ENCODE results near the gene PRTN3.

Gene PRTN3

DNA sequence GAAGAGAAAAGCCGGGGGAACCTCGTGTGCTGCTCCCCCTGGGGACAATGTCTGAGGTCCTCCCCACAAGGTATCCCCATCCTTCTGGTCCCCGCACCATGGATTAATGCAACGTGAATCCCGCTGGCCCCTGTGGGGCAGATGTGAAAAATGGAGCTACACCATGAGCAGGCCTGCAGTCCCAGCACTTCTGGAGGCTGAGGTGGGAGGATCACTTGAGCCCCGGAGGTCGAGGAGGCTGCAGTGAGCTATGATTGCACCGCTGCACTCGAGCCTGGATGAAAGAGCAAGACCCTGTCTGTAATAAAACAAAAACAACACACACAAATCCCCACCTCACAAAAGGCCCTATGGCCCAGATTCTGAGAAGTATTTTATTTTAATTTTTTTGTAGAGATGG is 17.5 kb downstream of the PRTN3 start:
- DNase-seq (no peak), ATAC-seq (no peak)
- H3K36me3 Mint-ChIP-seq (ENCODE audit: low read depth): no peaks in the 10 kb centered on the region
- no peaks in the 10 kb centered on the region for H3K9me3 Mint-ChIP-seq
- no peak overlapping the region for H3K27ac Mint-ChIP-seq
- peaks cover 14% of the 10 kb centered on the region for H3K27me3 Mint-ChIP-seq
- H3K4me3 Mint-ChIP-seq: no peak overlapping the region
- peaks cover 7% of the 10 kb centered on the region for H3K4me1 Mint-ChIP-seq

DNA sequence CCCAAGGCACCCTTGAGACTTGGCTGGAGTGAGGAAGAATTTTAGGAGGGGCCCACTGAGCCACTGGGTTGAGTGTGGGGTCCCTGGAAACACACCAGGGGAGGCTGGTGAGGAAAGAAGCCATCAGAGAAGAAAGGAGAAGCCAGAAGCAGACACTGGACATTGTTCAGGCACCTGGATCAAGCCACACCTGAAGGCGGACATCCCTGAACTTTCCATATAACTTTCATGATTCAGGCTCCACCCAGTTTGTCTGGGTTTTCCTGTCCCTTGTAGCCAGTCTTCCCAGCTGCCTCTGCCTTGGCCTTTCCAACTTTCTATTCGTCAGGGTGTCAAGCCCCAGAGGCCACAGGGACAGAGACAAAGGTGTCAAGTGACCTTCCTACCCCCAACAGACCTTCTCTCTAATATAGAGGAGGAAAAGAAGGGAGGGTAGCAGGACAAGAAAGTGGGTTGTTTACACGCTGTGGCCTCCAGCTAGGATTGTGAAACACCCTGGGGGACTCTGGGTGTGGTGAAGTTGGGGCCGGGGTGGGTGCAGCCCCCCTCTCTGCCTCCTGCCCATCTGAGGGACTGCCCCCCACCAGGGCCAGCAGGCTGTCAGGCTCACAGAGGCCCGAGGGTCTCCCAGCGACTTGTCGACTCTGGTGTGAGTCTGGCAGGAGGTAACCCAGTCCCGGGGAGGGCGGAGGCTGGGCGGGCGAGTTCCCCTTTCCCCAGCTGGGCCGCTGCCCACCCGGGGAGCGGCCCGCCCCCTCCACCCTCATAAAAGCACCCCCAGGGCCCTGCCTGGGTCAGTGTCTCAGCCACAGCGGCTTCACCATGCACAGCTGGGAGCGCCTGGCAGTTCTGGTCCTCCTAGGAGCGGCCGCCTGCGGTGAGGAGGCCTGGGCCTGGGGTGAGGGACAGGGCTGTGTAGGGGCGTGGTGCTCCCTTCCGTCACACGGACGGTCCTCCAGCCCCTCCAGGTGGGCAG is 18.4 kb downstream of the PRTN3 start, which contains the start of gene CFD:
TSS of gene CFD (plus strand) at position 797 of the 976 bp plus-strand sequence. CDS start at position 823, 26 bp downstream.
- no peak for ATAC-seq
- H3K4me1 Mint-ChIP-seq: peaks cover 12% of the 10 kb centered on the region
- peaks cover 14% of the 10 kb centered on the region for H3K27me3 Mint-ChIP-seq
- H3K4me3 Mint-ChIP-seq: no peak within 1 kb of the TSS
- no peak within 1 kb of the TSS for H3K27ac Mint-ChIP-seq
- peaks cover 1% of the 10 kb centered on the region for H3K36me3 Mint-ChIP-seq (ENCODE audit: low read depth)
- DNase-seq: no peak
- H3K9me3 Mint-ChIP-seq: no peaks in the 10 kb centered on the region

DNA sequence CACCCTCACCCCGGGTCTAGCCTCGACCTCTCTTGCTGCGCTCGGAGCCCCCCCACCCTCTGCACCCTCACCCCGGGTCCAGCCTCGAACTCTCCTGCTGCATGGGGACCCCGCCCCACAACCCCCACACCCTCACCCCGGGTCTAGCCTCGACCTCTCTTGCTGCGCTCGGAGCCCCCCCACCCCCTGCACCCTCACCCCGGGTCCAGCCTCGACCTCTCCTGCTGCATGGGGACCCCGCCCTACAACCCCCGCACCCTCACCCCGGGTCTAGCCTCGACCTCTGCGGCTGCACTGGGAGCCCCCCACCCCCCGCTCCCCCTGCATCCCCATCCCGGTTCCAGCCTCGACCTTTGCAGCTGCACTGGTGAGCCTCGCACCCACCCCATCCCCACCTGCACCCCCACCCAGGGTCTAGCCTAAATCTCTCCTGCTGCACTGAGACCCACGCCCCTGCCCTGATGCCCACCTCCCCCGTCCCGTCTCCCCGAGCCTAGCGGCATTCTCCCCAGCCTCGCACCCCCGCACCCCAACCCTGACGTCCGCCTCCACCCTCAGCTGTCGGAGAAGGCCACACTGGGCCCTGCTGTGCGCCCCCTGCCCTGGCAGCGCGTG is 20.4 kb downstream of the PRTN3 start:
- Mint-ChIP-seq H3K9me3 (no peaks in the 10 kb centered on the region), H3K27ac (no peak overlapping the region), H3K36me3 (ENCODE audit: low read depth) (peaks cover 1% of the 10 kb centered on the region), H3K4me1 (peaks cover 12% of the 10 kb centered on the region), H3K27me3 (peaks cover 14% of the 10 kb centered on the region), H3K4me3 (no peak overlapping the region)
- ATAC-seq (no peak), DNase-seq (no peak)

DNA sequence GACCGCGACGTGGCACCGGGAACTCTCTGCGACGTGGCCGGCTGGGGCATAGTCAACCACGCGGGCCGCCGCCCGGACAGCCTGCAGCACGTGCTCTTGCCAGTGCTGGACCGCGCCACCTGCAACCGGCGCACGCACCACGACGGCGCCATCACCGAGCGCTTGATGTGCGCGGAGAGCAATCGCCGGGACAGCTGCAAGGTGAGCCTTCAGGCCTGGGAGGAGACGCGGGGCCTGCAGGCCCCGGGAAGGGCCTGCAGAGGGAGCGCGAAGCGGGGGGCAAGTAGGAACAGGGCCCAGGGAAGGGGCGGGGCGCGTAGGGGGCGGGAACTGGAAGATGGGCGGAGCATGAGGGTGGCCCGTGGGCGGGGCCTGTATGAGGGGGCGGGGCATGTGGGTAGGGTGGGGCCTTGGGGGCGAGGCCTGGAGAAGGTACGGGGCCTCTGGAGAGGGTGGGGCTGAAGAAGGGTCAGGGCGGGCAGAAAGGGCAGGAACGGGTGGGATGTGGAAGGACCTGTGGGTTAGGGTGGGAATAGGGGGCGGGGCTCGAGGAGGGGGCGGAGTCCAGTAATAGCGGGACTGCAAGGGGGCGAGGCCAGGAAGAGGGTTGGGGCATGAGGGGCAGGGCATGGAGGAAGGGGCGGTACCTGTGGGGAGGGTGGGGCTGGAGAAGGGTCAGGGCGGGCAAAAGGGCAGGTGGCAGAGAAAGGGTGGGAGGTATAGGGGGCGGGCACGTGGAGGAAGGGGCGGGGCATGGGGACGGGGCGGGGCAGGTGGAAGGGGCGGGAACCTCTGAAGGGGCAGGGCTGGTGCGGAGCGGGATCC is 21.2 kb downstream of the PRTN3 start:
- Mint-ChIP-seq H3K36me3 (ENCODE audit: low read depth) (peaks cover 1% of the 10 kb centered on the region), H3K27ac (no peak overlapping the region), H3K4me3 (no peak overlapping the region), H3K27me3 (peaks cover 14% of the 10 kb centered on the region), H3K9me3 (no peaks in the 10 kb centered on the region), H3K4me1 (peaks cover 12% of the 10 kb centered on the region)
- DNase-seq (peak; percentile 76), ATAC-seq (peak; percentile 20)

DNA sequence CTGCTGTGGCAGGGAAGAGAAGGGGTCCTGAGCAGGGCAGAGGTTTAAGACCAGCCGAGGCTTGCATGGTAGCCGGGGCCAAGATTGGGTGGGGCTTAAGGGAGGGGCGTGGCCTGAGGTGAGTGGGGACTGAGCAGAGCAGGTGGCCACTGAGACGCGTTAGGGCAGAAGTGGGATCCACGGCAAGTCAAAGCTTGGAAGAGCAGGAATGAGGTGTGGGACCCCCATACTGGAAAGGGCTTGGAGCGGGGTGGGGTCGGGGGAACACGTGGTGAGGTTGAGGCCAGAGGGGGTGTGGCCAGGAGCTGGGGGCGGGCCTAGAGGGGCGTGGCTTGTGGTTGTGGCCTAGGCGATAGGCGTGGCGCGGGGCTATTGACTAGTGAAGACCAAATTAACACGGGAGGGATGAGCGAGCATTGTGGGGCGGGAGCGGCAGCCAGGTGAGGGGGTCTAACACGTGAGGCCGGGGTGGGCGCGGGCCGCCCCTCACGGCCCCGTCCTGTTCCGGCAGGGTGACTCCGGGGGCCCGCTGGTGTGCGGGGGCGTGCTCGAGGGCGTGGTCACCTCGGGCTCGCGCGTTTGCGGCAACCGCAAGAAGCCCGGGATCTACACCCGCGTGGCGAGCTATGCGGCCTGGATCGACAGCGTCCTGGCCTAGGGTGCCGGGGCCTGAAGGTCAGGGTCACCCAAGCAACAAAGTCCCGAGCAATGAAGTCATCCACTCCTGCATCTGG is 21.9 kb downstream of the PRTN3 start:
- Mint-ChIP-seq H3K4me3 (peak overlapping the region; percentile 48), H3K36me3 (ENCODE audit: low read depth) (peaks cover 4% of the 10 kb centered on the region), H3K27ac (no peak overlapping the region), H3K4me1 (peaks cover 12% of the 10 kb centered on the region), H3K27me3 (peaks cover 14% of the 10 kb centered on the region), H3K9me3 (no peaks in the 10 kb centered on the region)
- ATAC-seq (peak; percentile 26), DNase-seq (peak; percentile 79)

DNA sequence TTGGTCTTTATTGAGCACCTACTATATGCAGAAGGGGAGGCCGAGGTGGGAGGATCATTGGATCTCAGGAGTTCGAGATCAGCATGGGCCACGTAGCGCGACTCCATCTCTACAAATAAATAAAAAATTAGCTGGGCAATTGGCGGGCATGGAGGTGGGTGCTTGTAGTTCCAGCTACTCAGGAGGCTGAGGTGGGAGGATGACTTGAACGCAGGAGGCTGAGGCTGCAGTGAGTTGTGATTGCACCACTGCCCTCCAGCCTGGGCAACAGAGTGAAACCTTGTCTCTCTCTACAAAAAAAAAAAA is 22.5 kb downstream of the PRTN3 start:
- Mint-ChIP-seq H3K27me3 (peaks cover 13% of the 10 kb centered on the region), H3K4me3 (peak overlapping the region; percentile 54), H3K4me1 (peaks cover 12% of the 10 kb centered on the region), H3K27ac (no peak overlapping the region), H3K36me3 (ENCODE audit: low read depth) (peaks cover 4% of the 10 kb centered on the region), H3K9me3 (no peaks in the 10 kb centered on the region)
- ATAC-seq (no peak), DNase-seq (no peak)

DNA sequence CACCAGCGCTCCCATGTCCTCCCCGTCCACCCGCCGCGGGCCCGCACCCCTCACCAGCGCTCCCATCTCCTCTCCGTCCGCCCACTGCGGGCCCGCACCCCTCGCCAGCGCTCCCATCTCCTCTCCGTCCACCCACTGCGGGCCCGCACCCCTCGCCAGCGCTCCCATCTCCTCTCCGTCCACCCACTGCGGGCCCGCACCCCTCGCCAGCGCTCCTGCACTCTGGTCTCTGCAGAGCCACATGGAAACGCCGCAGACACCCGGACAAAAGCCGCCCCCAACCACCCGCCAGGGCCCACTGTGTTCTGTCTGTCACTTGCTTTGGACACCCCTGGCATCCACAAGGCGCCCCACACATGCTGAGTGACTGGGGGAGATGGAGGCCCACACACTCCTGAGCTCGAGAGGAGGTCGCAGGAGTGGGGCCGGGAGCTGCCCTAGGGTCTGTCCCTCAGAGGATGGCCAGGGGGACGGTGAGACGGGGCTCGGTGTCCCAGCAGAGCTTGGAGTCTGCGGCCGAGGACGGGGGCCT is 26.0 kb downstream of the PRTN3 start:
- DNase-seq: no peak
- Mint-ChIP-seq H3K27me3 (peaks cover 2% of the 10 kb centered on the region), H3K4me1 (peaks cover 14% of the 10 kb centered on the region), H3K27ac (no peak overlapping the region), H3K36me3 (ENCODE audit: low read depth) (peaks cover 8% of the 10 kb centered on the region), H3K9me3 (no peaks in the 10 kb centered on the region), H3K4me3 (no peak overlapping the region)
- no peak for ATAC-seq

DNA sequence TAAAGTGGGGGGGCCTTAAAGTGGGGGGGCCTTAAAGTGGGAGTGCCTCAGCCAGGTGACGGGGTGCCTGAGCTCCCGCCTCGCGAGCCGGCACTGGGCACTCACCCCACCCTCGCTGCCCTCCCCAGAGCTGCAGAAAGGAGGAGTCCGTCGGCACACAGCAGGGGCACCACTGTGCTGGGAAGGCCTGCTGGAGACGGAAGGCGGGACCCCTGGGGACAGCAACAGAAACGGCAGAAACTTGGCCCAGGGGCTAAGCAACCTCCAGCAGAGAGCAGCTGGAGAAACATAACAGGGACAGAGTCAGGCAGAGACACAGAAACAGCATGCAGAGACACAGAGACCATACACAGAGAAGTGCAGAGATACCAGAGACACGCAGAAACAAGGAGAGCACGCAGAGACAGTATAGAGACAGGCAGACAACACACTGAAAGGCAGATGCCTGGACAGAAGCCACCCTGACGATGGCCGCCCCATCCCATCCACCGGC is 26.5 kb downstream of the PRTN3 start:
- ATAC-seq (no peak), DNase-seq (no peak)
- Mint-ChIP-seq H3K4me1 (peaks cover 18% of the 10 kb centered on the region), H3K4me3 (no peak overlapping the region), H3K9me3 (no peaks in the 10 kb centered on the region), H3K36me3 (ENCODE audit: low read depth) (peaks cover 8% of the 10 kb centered on the region), H3K27ac (no peak overlapping the region), H3K27me3 (peaks cover 2% of the 10 kb centered on the region)

DNA sequence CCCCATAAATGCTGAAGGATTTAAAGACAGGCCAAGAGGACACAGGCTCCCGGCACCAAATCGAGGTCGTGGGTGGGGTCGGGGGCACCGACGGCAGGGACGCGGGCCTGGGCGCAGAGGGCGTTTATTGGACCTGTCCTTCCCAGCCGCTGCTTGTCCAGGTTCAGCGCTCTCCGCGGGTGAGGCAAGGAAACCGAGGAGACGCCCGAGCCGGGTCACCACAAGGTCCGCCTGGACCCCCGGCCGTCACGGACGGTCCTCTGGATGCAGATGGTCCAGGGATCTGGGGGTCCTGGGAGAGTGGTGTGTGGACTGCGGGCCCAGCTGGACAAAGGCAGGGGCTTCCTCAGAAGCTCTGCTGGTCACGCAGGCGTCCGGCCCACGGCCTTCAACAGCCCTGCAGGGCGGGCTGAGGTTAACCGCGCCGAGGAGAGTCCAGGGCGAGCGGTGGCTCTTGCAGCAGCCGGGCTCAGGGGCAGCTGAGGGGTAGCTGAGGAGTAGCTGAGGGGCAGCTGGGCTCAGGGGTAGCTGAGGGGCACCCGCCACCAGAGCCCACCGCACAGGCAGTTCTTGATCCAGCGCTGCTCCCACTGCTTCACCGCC is 27.2 kb downstream of the PRTN3 start:
- no peaks in the 10 kb centered on the region for H3K9me3 Mint-ChIP-seq
- ATAC-seq: no peak
- DNase-seq: no peak

DNA sequence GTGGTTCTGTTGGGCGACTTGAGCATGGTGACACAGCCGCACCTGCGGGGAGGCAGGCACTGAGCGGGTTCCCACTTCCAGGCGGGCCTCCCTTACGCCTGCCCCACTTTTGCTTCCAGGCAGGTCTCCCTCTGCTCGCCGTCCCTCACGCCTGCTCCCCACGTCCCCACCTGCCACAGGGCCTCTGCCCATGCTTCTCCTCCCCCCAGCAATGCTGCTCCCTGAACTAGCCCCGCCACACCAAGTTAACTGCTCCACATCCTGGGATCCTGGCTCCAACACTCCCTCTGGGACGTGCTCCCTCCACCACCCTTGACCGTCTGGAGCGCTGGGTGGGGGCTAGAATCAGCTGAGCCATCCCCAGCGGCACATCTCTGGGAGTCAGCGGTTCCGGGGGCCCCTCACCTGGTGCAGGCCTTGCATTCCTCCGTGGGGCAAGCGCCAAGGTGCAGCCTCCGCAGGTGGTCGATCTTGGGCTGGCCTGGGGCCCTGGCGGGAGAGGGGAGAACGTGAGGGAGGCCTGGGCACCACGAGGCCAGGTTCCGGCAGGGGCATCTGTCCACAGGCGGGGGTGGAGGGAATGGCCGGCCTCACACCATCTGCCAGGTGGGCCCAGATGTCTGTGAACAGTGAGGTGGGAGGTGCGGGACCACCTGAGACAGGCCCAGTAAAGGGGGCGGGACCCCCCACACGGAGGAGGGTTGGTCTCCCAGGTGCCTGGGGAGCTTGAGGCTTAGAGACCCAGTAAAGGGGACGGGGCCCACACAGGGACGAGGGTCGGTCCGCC is 27.9 kb downstream of the PRTN3 start:
- Mint-ChIP-seq H3K27ac (no peak overlapping the region), H3K27me3 (no peaks in the 10 kb centered on the region), H3K4me1 (peaks cover 12% of the 10 kb centered on the region), H3K4me3 (no peak overlapping the region), H3K9me3 (no peaks in the 10 kb centered on the region), H3K36me3 (ENCODE audit: low read depth) (peaks cover 8% of the 10 kb centered on the region)
- DNase-seq (no peak), ATAC-seq (no peak)

More for the DNA sequence above, 27.2 kb downstream of the PRTN3 start:
- no peak overlapping the region for H3K4me3 Mint-ChIP-seq
- H3K27ac Mint-ChIP-seq: no peak overlapping the region
- peaks cover 17% of the 10 kb centered on the region for H3K4me1 Mint-ChIP-seq
- H3K27me3 Mint-ChIP-seq: peaks cover 2% of the 10 kb centered on the region
- H3K36me3 Mint-ChIP-seq (ENCODE audit: low read depth): peaks cover 8% of the 10 kb centered on the region

DNA sequence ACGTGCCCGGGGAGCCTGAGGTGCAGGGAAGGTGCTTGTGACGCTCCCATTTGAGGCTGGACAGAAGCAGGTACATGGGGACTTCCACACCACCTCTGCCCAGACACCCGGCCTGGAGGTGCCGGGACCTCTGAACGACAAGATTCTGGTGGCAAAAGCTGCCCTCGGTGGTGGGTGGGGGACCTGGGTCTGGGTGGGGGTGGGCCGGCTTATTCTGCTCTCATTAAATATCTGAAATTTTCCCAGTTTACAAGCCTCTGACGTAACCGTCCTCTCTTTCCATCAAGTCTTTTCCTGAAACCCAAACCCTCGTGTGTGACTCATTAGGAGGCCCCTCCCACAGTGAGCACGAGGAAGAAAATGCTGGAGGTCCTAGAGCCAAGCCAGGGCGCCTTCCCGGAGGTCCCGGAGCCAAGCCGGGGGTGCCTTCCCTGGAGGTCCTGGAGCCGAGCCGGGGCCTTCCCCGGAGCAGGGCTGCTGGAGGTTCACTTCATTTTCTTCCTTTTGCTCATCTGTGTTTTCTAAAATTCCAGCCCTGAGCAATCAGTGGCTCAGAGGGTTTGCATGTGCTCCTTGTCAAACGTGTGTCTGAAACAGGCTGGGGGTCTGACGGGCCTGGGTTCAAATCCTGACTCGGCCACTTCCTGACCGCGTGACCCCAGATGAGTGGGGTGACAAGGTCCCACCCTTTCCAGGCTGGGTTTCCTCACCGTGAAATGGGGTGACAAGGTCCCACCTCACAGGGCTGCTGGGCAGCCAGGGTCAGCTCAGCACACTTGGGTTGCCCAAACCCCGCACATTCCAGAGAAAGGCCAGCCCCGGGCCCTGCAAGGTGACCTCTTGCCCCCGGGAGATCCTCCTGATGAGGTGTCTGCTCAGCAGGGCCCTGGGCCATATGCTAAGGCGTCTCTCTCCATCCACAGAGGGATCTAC is 28.7 kb downstream of the PRTN3 start:
- H3K4me3 Mint-ChIP-seq: no peak overlapping the region
- DNase-seq (no peak), ATAC-seq (no peak)
- peaks cover 10% of the 10 kb centered on the region for H3K4me1 Mint-ChIP-seq
- H3K9me3 Mint-ChIP-seq: no peaks in the 10 kb centered on the region
- H3K27me3 Mint-ChIP-seq: no peaks in the 10 kb centered on the region
- H3K27ac Mint-ChIP-seq: no peak overlapping the region
- peaks cover 7% of the 10 kb centered on the region for H3K36me3 Mint-ChIP-seq (ENCODE audit: low read depth)

DNA sequence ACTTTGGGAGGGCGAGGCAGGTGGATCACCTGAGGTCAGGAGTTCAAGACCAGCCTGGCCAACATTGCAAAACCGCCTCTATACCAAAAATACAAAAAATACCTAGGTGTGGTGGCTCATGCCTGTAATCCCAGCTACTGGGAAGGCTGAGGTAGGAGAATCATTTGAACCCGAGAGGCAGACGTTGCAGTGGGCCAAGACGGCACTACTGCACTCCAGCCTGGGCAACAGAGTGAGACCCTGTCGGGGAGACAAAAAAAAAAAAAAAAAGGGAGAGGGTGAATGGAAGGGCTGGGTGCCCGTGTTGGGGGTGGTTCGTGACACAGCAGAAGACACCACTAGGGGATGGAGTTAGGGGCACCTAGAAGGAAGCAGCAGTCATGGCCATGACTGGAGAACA is 29.5 kb downstream of the PRTN3 start:
- DNase-seq (no peak), ATAC-seq (no peak)
- Mint-ChIP-seq H3K4me3 (no peak overlapping the region), H3K36me3 (ENCODE audit: low read depth) (peaks cover 7% of the 10 kb centered on the region), H3K4me1 (peaks cover 10% of the 10 kb centered on the region), H3K9me3 (no peaks in the 10 kb centered on the region), H3K27ac (no peak overlapping the region), H3K27me3 (no peaks in the 10 kb centered on the region)
